SK-N-MC (cell line): ENCODE results near the gene BICDL2.

Experiments used
- EZH2 ChIP-seq: fragments of 200-600 bp; sonication (generic); IDR thresholded peaks from one replicate; pipeline ENCODE4 v1.6.1; 2017; ENCODE audit warnings: antibody characterized with exemption
- FOXP2 ChIP-seq: optimal IDR thresholded peaks from 2 replicates; pipeline ENCODE3; 2011; ENCODE audit warnings: mild to moderate bottlenecking, moderate library complexity; ENCODE audit not compliant: insufficient read depth; ENCODE audit errors: extremely low read length, control extremely low read depth
- POLR2AphosphoS5 ChIP-seq: IDR thresholded peaks from 2 replicates; pipeline ENCODE4 v1.6.1; 2012; ENCODE audit warnings: mild to moderate bottlenecking, low read depth, low read length, borderline replicate concordance

GRCh38 chr16:3080024-3080423 lies 43.3 kb upstream of the BICDL2 start:
- no peak for TF ChIP-seq EZH2
- TF ChIP-seq POLR2AphosphoS5: no peak
- TF ChIP-seq FOXP2: no peak
